HG02798 (cell line): Measurements from ENCODE around the gene SLC25A15.
"Not testable (repeated sequence)": the region's sequence is repeated elsewhere in the genome, so short reads cannot be mapped to it uniquely, and the experiment has no call there.

Source experiments
- ATAC-seq: cut with Tn5 transposase; IDR thresholded peaks from one replicate; pipeline ENCODE4 v1.9.1; 2021; ENCODE audit warnings: mild to moderate bottlenecking; ENCODE audit not compliant: unreplicated experiment, poor library complexity

SLC25A15 gene

GRCh38 chr13:40780822-40781401 lies 8.5 kb upstream of the SLC25A15 start:
- no peak for ATAC-seq

DNA sequence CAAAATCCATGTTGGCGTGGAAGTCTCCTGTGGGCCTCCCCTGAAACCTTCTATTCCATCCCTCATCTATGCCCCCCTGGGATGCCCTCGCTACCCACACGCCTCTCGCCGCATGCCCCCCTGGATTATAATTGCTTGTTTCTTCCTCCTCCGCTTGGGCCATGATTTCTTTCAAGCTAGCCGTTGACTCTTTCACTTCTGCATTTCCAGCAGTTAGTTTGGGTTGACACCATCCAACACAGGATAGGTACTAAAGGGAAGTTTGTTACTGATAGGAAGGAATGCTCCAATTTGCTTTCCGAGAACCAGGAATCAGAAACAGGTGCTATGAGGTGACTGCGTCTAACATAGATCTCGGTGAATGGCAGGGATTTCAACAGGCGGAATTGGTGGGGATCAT lies 7.7 kb upstream of the SLC25A15 start:
- no peak for ATAC-seq

GRCh38 chr13:40782971-40783370 lies 6.4 kb upstream of the SLC25A15 start:
- ATAC-seq = not testable (repeated sequence)

GRCh38 chr13:40784540-40784939 lies 4.9 kb upstream of the SLC25A15 start:
- no peak for ATAC-seq

DNA sequence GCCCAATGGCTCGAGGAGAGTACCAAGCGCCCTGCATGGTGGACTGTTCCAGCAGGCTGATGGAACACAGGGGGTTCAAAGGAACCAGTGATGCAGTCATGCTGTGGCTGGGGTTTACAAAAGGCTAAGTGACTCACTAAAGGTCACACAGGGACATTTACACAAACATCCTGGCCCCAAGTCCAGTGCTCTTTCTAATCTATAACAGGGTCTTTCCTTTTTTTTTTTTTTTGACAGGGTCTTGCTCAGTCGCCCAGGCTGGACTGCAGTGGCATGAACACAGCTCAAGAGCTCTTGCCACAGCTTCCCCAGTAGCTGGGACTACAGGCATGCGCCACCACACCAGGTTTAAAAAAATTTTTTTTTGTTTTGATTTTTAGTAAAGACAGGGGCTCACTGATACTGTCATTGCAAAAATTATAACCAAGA lies 2.8 kb upstream of the SLC25A15 start:
- ATAC-seq = no peak

GRCh38 chr13:40787062-40787461 lies 2.3 kb upstream of the SLC25A15 start:
- no peak for ATAC-seq

- not testable (repeated sequence) for ATAC-seq
Observed at GRCh38 chr13:40788540-40789274, 704 bp upstream of the SLC25A15 start.

- no peak for ATAC-seq
Observed at GRCh38 chr13:40790154-40790616, 774 bp downstream of the SLC25A15 start.

DNA sequence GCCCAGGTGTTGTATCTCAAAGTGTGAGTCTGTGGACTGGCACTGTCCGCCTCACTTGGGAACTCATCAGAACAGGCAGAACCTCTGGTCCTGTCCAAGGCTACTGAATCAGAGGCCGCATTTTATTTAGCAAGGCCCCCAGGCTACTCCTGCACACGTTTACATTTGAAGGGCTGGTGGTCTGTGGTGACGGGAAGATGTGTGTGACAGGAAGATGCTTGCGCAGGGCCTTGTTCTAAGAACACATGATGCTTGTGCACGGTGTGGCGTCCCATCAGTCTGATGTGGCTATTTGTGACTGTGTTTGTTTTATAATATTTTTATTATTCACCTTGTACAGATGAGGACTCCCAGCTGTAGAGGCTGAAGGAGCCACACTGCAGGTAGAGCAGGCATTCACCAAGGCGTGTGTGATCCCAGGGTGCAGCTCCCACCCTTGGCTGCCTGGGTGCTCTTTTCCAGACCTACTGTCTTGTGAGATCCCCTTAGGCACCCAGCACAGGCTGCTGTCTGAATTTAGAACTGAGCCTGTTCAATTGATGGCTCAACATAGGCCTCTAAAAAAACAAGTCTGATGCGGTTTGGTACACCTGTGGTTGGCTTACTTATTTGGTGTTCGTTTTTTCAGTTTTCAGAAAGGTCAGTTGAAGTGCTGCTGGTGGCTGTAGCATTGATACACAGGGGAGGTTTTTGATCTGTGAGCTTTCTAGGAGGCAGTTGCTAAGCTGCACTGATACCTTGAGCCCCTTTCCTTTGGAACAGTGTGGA lies 3.1 kb downstream of the SLC25A15 start:
- ATAC-seq = peak; percentile 34

DNA sequence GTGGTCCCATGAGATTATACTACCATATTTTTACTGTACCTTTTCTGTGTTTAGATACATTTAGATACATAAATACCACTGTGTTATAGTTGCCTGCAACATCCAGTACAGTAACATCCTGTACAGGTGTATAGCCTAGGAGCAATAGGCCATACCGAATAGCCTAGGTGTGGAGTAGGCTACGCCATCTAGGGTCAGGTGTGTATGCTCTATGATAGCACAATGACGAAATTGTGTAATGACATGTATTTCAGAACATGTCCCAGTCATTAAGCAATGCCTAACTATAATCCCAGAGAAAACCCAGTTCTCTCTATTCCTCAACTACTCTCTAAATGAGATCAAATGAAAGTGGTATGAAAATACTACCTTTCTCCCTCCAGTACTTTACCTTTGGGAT lies 3.9 kb downstream of the SLC25A15 start:
- no peak for ATAC-seq

- no peak for ATAC-seq
Observed at GRCh38 chr13:40794414-40795368, 5.3 kb downstream of the SLC25A15 start.

- ATAC-seq = no peak
Observed at GRCh38 chr13:40796649-40797048, 7.2 kb downstream of the SLC25A15 start.

DNA sequence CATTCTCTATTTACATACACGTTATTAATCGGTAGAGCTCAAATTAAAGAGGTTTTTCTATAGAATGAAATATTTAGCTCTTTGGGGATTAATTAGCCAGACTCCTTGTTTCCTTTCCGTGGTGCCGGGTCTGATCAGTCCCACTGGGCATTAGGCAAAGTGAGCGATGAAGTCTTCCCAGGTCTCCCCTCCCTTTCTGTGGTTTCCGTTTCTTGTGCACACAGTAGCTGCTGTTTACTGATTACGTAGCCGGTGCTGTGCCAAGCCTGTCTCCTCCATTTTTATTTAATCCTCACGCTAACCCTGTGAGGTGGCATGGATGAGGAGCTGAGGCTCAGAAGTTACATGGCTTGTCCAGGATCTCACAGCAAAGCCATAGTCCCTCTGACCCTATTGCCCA lies 9.0 kb downstream of the SLC25A15 start:
- no peak for ATAC-seq

DNA sequence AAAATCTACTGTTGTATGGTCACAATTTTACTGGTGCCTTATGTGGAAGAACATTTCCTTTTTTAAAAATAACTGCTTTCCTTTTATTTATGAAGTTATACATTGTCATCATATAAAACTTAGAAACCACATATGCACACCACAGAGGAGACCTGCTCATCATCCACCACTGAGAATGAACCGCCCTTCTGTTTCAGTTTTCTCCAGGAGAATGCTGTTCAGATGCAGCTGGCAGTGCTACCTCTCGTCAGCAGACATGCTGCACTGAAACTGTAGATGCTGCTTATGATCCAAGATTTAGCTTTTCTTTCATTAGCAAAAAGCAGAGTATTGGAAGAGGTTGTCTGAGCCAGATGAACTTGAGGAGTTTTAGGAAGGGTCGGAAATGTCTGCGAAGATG lies 10.1 kb downstream of the SLC25A15 start:
- no peak for ATAC-seq

GRCh38 chr13:40800559-40800958 lies 11.1 kb downstream of the SLC25A15 start:
- no peak for ATAC-seq

DNA sequence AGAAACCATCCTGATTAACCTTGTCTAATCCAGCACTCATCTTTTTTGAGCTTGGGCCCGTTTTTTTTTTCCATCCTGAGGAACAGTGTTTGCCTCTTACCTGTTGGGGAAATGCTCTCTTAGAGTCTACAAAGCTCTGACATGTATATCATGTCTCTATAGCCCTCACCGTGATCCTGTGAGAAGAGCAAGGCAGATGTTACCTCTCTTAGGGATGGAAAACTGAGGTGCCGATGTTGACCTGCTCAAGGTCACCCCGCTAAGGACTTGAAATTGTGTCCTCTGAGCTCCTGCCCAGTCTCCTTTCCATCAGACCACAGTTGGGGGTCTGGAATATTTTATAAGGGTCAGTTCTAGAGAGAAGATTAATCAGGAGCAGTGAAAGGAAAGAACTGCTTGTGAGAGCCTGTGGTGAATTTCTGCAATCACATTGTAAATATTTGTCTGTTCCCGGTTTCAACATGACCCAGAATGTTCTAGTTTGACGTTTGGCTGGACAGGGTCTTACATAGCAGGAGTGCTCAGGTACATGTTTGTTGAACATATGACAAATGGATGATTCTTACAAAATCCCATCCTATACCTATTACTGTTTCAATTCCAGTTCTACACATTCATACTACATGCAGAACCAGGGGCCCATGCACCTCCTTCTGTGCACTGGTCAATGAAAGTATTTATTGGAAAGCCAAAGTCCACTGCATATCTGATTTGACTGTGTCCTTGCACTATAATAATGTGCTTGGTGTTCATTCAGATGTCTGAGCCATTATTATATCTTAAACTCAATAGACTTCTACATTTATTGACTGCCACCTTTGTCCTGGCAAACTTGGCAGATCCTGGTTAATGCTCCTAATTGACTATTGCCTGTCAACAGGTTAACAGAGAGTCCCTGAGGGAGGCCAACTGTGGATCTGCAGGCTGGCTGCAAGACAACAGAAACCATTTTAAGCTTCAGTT lies 12.1 kb downstream of the SLC25A15 start:
- no peak for ATAC-seq

GRCh38 chr13:40803316-40803715 lies 13.9 kb downstream of the SLC25A15 start:
- no peak for ATAC-seq

GRCh38 chr13:40806241-40806640 lies 16.8 kb downstream of the SLC25A15 start:
- no peak for ATAC-seq

- ATAC-seq = no peak
Observed at GRCh38 chr13:40809471-40809870, 20.1 kb downstream of the SLC25A15 start.
